ENCODE data around the gene COG1. TPM values are rescaled to one million over a fixed set of nuclear protein-coding genes. Genes with fewer than 3 reads are reported as not detected.

Gene COG1
- total RNA-seq, 2 donors from 2014 or later = 28.3 to 37.2 TPM

DNA sequence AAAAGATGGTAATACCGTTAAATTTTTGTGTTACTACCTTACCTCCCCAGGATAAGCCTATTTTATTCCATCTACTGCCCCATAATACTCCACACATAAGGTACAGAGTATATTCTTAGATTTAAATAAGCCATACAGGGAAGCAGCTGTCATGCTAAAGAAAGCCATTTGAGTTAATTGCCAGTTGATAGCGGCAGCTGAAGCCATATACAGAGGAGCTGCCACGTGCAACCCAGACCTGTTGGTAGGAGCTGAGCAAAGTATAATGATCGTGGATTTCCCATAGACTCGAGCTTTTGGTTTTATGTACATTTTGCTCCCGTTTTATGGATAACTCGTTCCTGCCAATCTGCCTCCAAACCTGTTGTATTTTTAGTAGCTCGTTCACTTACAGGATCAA is 56.8 kb downstream of the COG1 start:
- no peak for DNase-seq (ENCODE audit: low spot score)
- intact Hi-C loops (cut with DNase I) = loop anchor here in 1 of 2 donors (10.0 kb wide), 1 partner anchor 525 kb away; no protein-coding TSS in a partner anchor

DNA sequence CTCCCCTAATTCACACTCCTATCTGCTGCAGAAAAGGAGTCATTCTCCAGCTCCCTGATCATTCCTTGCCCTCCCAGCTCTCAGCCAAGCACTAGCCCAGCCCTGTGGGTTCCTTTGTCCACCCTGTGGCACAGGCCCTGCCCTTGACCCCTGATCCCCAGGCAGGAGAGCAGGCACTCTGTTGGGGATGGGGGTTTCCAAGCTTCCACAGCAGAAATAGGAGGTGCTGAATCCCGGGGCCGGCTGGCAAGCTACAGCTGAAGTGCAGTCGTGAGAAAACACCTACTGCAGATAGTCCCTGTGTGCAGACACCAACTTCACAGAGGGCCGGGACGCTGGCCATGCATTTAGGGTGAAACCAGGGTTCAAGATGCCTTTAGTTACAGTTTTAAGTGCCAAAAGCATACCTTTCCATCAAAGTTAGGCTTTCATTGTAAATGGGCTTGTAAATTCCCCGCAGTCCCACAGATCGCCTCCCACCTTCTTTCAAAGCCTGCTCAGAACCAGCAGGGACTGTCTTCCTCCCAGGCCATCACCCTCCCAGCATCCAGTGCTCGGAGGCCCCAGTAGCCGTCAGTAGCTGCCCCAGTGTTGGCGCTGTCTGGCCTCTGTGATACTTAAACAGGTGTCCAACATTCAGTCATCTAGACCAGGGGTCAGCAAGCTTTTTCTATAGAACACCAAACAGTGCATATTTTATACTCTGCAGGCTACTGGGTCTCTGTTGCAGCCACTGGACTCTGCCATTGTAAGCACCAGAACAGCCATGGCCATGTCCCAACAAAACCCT is 58.2 kb downstream of the COG1 start:
- intact Hi-C loops (cut with DNase I) = no loop called here
- DNase-seq (ENCODE audit: low spot score) = peak; percentile 56

DNA sequence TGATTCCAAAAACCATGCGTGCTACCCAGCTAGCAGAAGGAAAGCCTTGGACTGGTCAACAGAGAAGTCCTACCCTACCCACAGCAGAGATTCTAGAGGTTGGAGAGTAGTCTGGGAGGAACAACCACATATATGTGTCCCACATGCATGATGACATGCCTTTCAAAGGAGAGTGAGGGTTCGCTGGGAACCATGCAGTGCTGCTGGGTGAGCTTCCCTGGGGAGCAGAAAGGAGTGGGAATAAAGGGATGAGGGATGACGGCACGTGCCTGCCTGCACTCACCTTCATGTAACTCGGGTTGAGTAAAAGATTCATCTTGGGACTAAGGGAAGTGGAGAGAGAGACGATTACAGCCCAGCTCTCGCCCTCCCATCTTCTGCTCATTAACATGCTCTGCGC is 59.0 kb downstream of the COG1 start:
- intact Hi-C loops (cut with DNase I) = loop anchor here in 1 of 2 donors (2.0 kb wide), 1 partner anchor 115 kb away; no protein-coding TSS in a partner anchor
- DNase-seq (ENCODE audit: low spot score) = no peak

DNA sequence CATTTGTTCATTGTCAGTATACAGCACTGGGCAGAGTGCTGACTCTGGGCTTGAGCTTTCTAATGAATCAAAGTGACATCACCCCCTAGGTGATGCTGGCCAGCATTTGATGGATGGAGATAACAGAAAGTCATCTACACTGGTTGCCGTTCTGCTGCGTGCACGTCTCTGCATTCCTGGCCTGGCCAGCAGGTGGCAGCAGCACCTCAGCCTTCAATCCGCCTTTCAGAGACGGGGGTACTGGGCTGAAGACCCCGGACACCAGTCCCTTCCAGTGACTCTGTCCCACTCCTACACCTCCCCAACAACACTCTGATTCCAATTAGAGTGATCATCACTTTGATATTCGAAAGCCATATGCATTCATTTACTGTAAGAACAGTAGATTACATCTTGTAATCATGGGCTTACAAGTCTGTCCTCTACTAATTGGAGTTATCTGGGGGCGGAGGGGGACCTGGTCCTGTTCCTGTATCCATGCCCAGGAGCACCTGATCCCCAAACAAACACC is 62.9 kb downstream of the COG1 start:
- peak; percentile 86 for DNase-seq (ENCODE audit: low spot score)
- intact Hi-C loops (cut with DNase I) = loop anchor here in 1 of 2 donors (2.0 kb wide), 1 partner anchor 115 kb away; no protein-coding TSS in a partner anchor

DNA sequence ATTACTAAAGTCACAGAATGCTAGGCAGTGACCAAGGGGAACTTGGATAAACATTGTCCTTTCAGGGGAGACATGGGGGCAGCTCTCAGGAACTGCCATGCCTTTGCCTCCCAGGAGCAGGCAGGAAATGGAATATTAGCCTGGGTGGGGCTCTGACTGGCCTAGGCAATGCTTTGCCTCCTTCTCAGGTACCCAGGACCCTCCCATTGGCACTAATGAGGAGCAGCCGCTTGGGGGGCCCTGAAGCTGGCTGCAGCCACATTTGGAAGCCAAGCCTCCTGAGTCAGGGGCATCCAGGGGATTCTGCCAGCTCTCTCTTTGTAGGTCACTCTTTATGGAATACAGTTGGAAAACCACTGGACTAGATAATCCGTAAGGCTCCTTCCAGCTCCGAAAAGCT is 63.4 kb downstream of the COG1 start:
- intact Hi-C loops (cut with DNase I) = no loop called here
- peak; percentile 15 for DNase-seq (ENCODE audit: low spot score)

DNA sequence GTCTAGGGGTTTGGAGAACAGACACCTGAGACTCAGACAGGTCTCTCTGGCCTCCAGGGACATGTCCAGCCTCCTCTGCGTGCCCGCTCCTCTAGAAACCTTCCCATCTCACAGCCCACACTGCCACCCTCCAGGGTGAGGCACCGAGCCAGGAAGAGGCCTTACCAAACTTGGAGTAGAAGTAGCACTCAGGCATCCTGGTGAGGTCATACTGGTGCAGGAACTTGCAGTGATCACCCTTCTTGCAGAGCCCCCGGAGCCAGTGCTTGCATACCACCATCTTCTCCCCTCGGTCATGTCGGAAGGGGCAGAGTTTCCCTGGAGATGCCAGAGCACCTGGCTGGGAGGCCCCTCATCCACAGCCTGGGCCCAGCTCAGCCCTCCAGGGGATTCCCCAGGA is 64.7 kb downstream of the COG1 start:
- DNase-seq (ENCODE audit: low spot score) = peak; percentile 74
- intact Hi-C loops (cut with DNase I) = no loop called here

Other genes with a start within 250 kb of the COG1 start
- gene SLC39A11, start 100.4 kb upstream of the COG1 start, total RNA-seq = 10 to 100 TPM; 20.6 to 25.8 TPM
- 1 to 10 TPM in 1 of 2 donors, under 1 TPM in 1; 0.88 to 1.1 TPM for gene SSTR2, start 28.0 kb upstream of the COG1 start, total RNA-seq
- gene CPSF4L, start 68.8 kb downstream of the COG1 start, total RNA-seq = not detected
- 10 to 100 TPM; 32.6 to 45.1 TPM for gene CDC42EP4, start 118.9 kb downstream of the COG1 start, total RNA-seq